ENCODE measurements around the gene INSL3. TPM values are rescaled to one million over a fixed set of nuclear protein-coding genes. Genes with fewer than 3 reads are reported as not detected.
A peak's percentile ranks its signal among the peaks of the same experiment; 100 is the strongest.

Gene INSL3
- total and polyA plus RNA-seq, 2 donors (not counting 1 experiment from before 2014, with no cell fraction given), result 3.4 to 3.6 TPM

- DNase-seq (peak; percentile 99), ATAC-seq (ENCODE audit: low read depth) (peak; percentile 94)
- H3K9me3 Mint-ChIP-seq (ENCODE audit: insufficient read depth), result no peaks in the 10 kb centered on the region
- peaks cover 4 to 40% of the 10 kb centered on the region in 2 experiments for H3K36me3 ChIP-seq (replicated peaks in 1 of 2; ENCODE audit: control extremely low read depth in 1 of 2, control insufficient read depth in 1 of 2, extremely low read depth in 1 of 2, insufficient read depth in 2 of 2, low read length in 1 of 2)
- peaks cover 45% of the 10 kb centered on the region for H3K4me1 Mint-ChIP-seq
- TF ChIP-seq EZH2 (IDR thresholded peaks at IDR 0.05; ENCODE audit: borderline replicate concordance, insufficient read depth, low read depth, low read length, poor library complexity, severe bottlenecking) (no peak), CTCF (IDR thresholded peaks at IDR 0.05) (peak; percentile 84)
- H3K4me3 ChIP-seq (ENCODE audit: control extremely low read depth in 1 of 5, extremely low read depth in 1 of 5, insufficient read depth in 1 of 5, low read depth in 2 of 5, low read length in 4 of 5), result peak within 1 kb of the TSS; percentile 74 to 100 (median 96)
- peak within 1 kb of the TSS; percentile 90 for H3K4me2 ChIP-seq (replicated peaks; ENCODE audit: low read depth, low read length, poor library complexity, severe bottlenecking)
- peak within 1 kb of the TSS; percentile 84 for H3K9ac ChIP-seq (ENCODE audit: low read length)
- peak within 1 kb of the TSS; percentile 69 to 76 for H3K27ac ChIP-seq (ENCODE audit: low read length in 2 of 2)
- H3K9me3 ChIP-seq (ENCODE audit: control extremely low read depth in 1 of 3, control insufficient read depth in 2 of 3, insufficient read depth in 1 of 3, low read length in 2 of 3), result no peaks in the 10 kb centered on the region
- WGBS (ENCODE audit: insufficient coverage), result under 1% methylated on average over 80 of the region's 80 CpGs
- peak within 1 kb of the TSS; percentile 96 for H3K4me3 Mint-ChIP-seq
- peaks cover 48% of the 10 kb centered on the region for H4K20me1 ChIP-seq (ENCODE audit: control insufficient read depth, insufficient read depth, low read length, poor library complexity, severe bottlenecking)
- peak within 1 kb of the TSS; percentile 71 for H2AFZ ChIP-seq (ENCODE audit: insufficient read depth, low read depth, low read length, poor library complexity, severe bottlenecking)
- ChIA-PET POLR2A (interaction anchor here (0.6 to 2.5 kb wide), 25 partner anchors 9 to 729 kb away, joined by 3 to 65 read pairs (median 3); partner anchors contain the start of genes CCDC124, FCHO1, JAK3 and MAP1S), CTCF (interaction anchor here (0.6 to 15.3 kb wide), 42 partner anchors 11 to 1687 kb away, joined by 3 to 374 read pairs (median 4); partner anchors contain the start of genes ARRDC2, B3GNT3, CCDC124 and FCHO1)
- no peaks in the 10 kb centered on the region for H3K27me3 ChIP-seq (replicated peaks in 1 of 4; ENCODE audit: control extremely low read depth in 1 of 4, control insufficient read depth in 3 of 4, insufficient read depth in 4 of 4, low read length in 3 of 4)
- H3K4me1 ChIP-seq (ENCODE audit: control insufficient read depth in 2 of 2, insufficient read depth in 2 of 2, low read length in 2 of 2), result peaks cover 23 to 41% of the 10 kb centered on the region in 2 donors
- H3K27ac Mint-ChIP-seq, result peak within 1 kb of the TSS; percentile 98
- no peaks in the 10 kb centered on the region for H3K27me3 Mint-ChIP-seq
- peaks cover 31% of the 10 kb centered on the region for H3K79me2 ChIP-seq (ENCODE audit: control insufficient read depth, insufficient read depth, low read length)
- intact Hi-C loops (cut with micrococcal nuclease), result loop anchor here (1.0 to 10.0 kb wide), 5 partner anchors 73 to 415 kb away; partner anchors contain the start of genes FCHO1, PGLS and TMEM221
These were observed 38.4 kb upstream of the INSL3 start, which contains the start of gene RPL18A for GRCh38 chr19:17859533-17860330. TSS of gene RPL18A (plus strand) at chr19:17859910. CDS start at chr19:17859957, 47 bp downstream.
